K562 (cell line): ENCODE data around the gene BTAF1. TPM values are rescaled to one million over a fixed set of nuclear protein-coding genes. Genes with fewer than 3 reads are reported as not detected.

Experiments used
- ATAC-seq: fragments of 200-7000 bp; cut with Tn5 transposase; 3 replicates; pipeline ENCODE4 v1.9.1; 2020; ENCODE audit warnings: moderate library complexity
- BruUV-seq: library from RNA; stranded (reverse); fragments of 400-500 nt; replicated peaks from 2 replicates; lab custom pipeline; 2021; lab: Mats Ljungman, UMichigan
- CTCF ChIA-PET: fragments of 300-600 bp; formaldehyde crosslinking; extraction: SDS; loops from one replicate; lab custom pipeline; 2021; ENCODE audit warnings: low intra/inter-chr PET ratio; lab: Yijun Ruan, JAX
- POLR2A ChIA-PET: fragments of 300-600, 350-650 bp; sonication (Branson Sonifier 250); formaldehyde crosslinking; extraction: SDS; loops from one replicate; lab custom pipeline; 2021; ENCODE audit warnings: antibody characterized with exemption, inconsistent platforms; lab: Yijun Ruan, JAX
- DNase-seq, 4 experiments: peaks; one replicate each; pipeline versions ENCODE4 v3.0.0 to v3.0.0-alpha.2; 2011 to 2018; ENCODE audit warnings: low spot score in 3 of 4, mixed read lengths in 3 of 4; ENCODE audit errors: extremely low read depth in 1 of 4
- FAIRE-seq: peaks from 2 replicates; lab custom pipeline; 2011; peaks lifted over from hg19 to GRCh38; lab: Jason Lieb, UNC
- H2AFZ ChIP-seq: 2 replicates; pipeline ENCODE4 v1.6.0; 2011; ENCODE audit warnings: low read depth, low read length, control low read depth, inconsistent platforms
- H3K27ac ChIP-seq: fragments of 200-600 bp; 3 replicates; pipeline ENCODE4 v1.8.0; 2011; ENCODE audit warnings: low read depth, mild to moderate bottlenecking, control low read depth, inconsistent platforms, low read length, moderate library complexity, mixed read lengths; ENCODE audit errors: extremely low read depth
- H3K27me3 ChIP-seq, 2 experiments: fragments of 300-600 bp in 1 of 2; 2 replicates in 1 of 2; 3 replicates in 1 of 2; pipeline versions ENCODE4 v1.6.0 to v1.8.0; 2011; ENCODE audit warnings: inconsistent platforms in 2 of 2, low read length in 2 of 2, mild to moderate bottlenecking in 1 of 2, mixed read lengths in 1 of 2, moderate library complexity in 1 of 2; ENCODE audit not compliant: control insufficient read depth in 2 of 2, insufficient read depth in 2 of 2
- H3K36me3 ChIP-seq: fragments of 300-600 bp; 3 replicates; pipeline ENCODE4 v1.8.0; 2011; ENCODE audit warnings: mild to moderate bottlenecking, low read length, inconsistent platforms; ENCODE audit not compliant: control insufficient read depth, insufficient read depth
- H3K4me1 ChIP-seq, 2 experiments: fragments of 200-600 bp in 1 of 2; replicated peaks in 1 of 2; 2 replicates in 1 of 2; 3 replicates in 1 of 2; pipeline versions ENCODE4 v1.5.1 to v1.8.0; 2011; ENCODE audit warnings: inconsistent platforms in 2 of 2, low read length in 2 of 2, mild to moderate bottlenecking in 1 of 2, mixed read lengths in 1 of 2, moderate library complexity in 1 of 2; ENCODE audit not compliant: control insufficient read depth in 2 of 2, insufficient read depth in 2 of 2
- H3K4me2 ChIP-seq: 2 replicates; pipeline ENCODE4 v1.6.1; 2011; ENCODE audit warnings: low read length, control low read depth, inconsistent platforms, mixed read lengths; ENCODE audit not compliant: insufficient read depth
- H3K4me3 ChIP-seq: fragments of 200-600 bp; sonication (generic), shearing (Covaris generic); 2 replicates; pipeline ENCODE4 v1.5.1; 2016; ENCODE audit warnings: control low read depth, inconsistent platforms
- H3K79me2 ChIP-seq: fragments of 200-600 bp; 3 replicates; pipeline ENCODE4 v1.8.0; 2011; ENCODE audit warnings: low read length, inconsistent platforms; ENCODE audit not compliant: control insufficient read depth, insufficient read depth
- H3K9ac ChIP-seq, 2 experiments: 2 replicates each; pipeline versions ENCODE4 v1.6.0 to v1.6.1; 2011; ENCODE audit warnings: low read depth in 2 of 2, low read length in 2 of 2, control low read depth in 1 of 2, inconsistent platforms in 1 of 2, mild to moderate bottlenecking in 1 of 2, mixed read lengths in 1 of 2; ENCODE audit not compliant: insufficient read depth in 1 of 2
- H3K9me1 ChIP-seq: one replicate; pipeline ENCODE4 v1.6.0; 2011; ENCODE audit warnings: inconsistent platforms, mild to moderate bottlenecking, low read length, moderate library complexity; ENCODE audit not compliant: control insufficient read depth, insufficient read depth
- H3K9me3 ChIP-seq: replicated peaks from 2 replicates; pipeline ENCODE4 v1.5.1; 2011; ENCODE audit warnings: low read depth, low read length, inconsistent platforms; ENCODE audit not compliant: control insufficient read depth, insufficient read depth
- H4K20me1 ChIP-seq: replicated peaks from 2 replicates; pipeline ENCODE4 v1.6.1; 2011; ENCODE audit warnings: low read length, inconsistent platforms, mixed read lengths; ENCODE audit not compliant: control insufficient read depth, insufficient read depth
- BACH1 ChIP-seq: fragments of 200-800 bp; sonication (Bioruptor generic); IDR thresholded peaks from 2 replicates; pipeline ENCODE4 v1.6.1; 2016; ENCODE audit warnings: missing genetic modification characterization, missing compliant biosample characterization
- CREB1 ChIP-seq, 2 experiments: sonication (generic) in 1 of 2; formaldehyde crosslinking in 1 of 2; IDR thresholded peaks; 2 replicates each; pipeline versions ENCODE4 v1.6.1 to v1.8.0; 2012 to 2022; ENCODE audit warnings: inconsistent platforms in 1 of 2, mild to moderate bottlenecking in 1 of 2, missing genetic modification reagents in 1 of 2, moderate library complexity in 1 of 2
- CREB3L1 ChIP-seq: fragments of 450-650 bp; IDR thresholded peaks from 2 replicates; pipeline ENCODE4 v1.6.1; 2014; ENCODE audit warnings: low read depth, mild to moderate bottlenecking, moderate library complexity, borderline replicate concordance
- E2F5 ChIP-seq: sonication (generic); formaldehyde crosslinking; IDR thresholded peaks from 2 replicates; pipeline ENCODE4 v1.8.0; 2022; ENCODE audit warnings: mild to moderate bottlenecking, missing genetic modification reagents
- E2F6 ChIP-seq, 2 experiments: IDR thresholded peaks; 2 replicates each; pipeline ENCODE4 v1.6.1; 2011; ENCODE audit warnings: borderline replicate concordance in 1 of 2, control low read depth in 1 of 2, low read depth in 1 of 2, low read length in 1 of 2, mild to moderate bottlenecking in 1 of 2, mixed read lengths in 1 of 2, moderate library complexity in 1 of 2; ENCODE audit not compliant: insufficient read depth in 1 of 2, insufficient read length in 1 of 2, poor library complexity in 1 of 2, severe bottlenecking in 1 of 2; ENCODE audit errors: extremely low read depth in 1 of 2
- FOXP1 ChIP-seq: sonication (generic); formaldehyde crosslinking; IDR thresholded peaks from 2 replicates; pipeline ENCODE4 v1.8.0; 2022; ENCODE audit warnings: mild to moderate bottlenecking, missing genetic modification reagents
- NCOA6 ChIP-seq: fragments of 450-650 bp; IDR thresholded peaks from 2 replicates; pipeline ENCODE4 v1.6.1; 2017; ENCODE audit warnings: mild to moderate bottlenecking
- PHF8 ChIP-seq: fragments of 200-600 bp; sonication (generic); IDR thresholded peaks from 2 replicates; pipeline ENCODE4 v1.6.1; 2012; ENCODE audit warnings: mixed run types, mild to moderate bottlenecking, inconsistent platforms, low read length, moderate library complexity, borderline replicate concordance
- PYGO2 ChIP-seq: fragments of 450-650 bp; IDR thresholded peaks from 2 replicates; pipeline ENCODE4 v1.6.1; 2016; ENCODE audit warnings: mild to moderate bottlenecking, missing genetic modification characterization, moderate library complexity, missing compliant biosample characterization
- RAD21 ChIP-seq, 2 experiments: fragments of 250-450 bp in 1 of 2; fragments of 450-650 bp in 1 of 2; sonication (Bioruptor Pico) in 1 of 2; formaldehyde crosslinking in 1 of 2; IDR thresholded peaks in 1 of 2; conservative IDR thresholded peaks in 1 of 2; 2 replicates each; pipeline versions ENCODE4 v1.4.0 to v1.8.0; 2020 to 2022; ENCODE audit warnings: mild to moderate bottlenecking in 2 of 2, moderate library complexity in 1 of 2
- SRSF7 ChIP-seq: fragments of 200-400 bp; formaldehyde crosslinking; optimal IDR thresholded peaks from 2 replicates; pipeline ENCODE3; 2017; ENCODE audit warnings: mild to moderate bottlenecking, low read depth, low read length
- ZBTB8A ChIP-seq: fragments of 450-650 bp; IDR thresholded peaks from 2 replicates; pipeline ENCODE4 v1.6.1; 2018; ENCODE audit warnings: mild to moderate bottlenecking, moderate library complexity; ENCODE audit not compliant: partially characterized antibody
- ZNF561 ChIP-seq: fragments of 450-650 bp; formaldehyde crosslinking; conservative IDR thresholded peaks from 2 replicates; pipeline ENCODE4 v1.4.0; 2020; ENCODE audit warnings: mild to moderate bottlenecking, moderate library complexity
- whole genome bisulfite sequencing: fragments of 100-300 bp; shearing (Covaris generic); methylation state at CpG from one replicate; pipeline ENCODE4 v1.1.6; 2016; ENCODE audit warnings: low coverage, mixed read lengths; ENCODE audit not compliant: insufficient coverage; ENCODE audit errors: missing lambda C conversion rate; 5-methylcytosine and 5-hydroxymethylcytosine counted together
- in situ Hi-C: fragments of 300-500 bp; cut with MboI; formaldehyde crosslinking; loops from 4 replicates; pipeline ENCODE4 v1.15.0; 2018; ENCODE audit warnings: inconsistent platforms, mixed read lengths
- intact Hi-C: fragments of 100-400 bp; cut with micrococcal nuclease; formaldehyde crosslinking; loops from 2 replicates; pipeline ENCODE4 v1.14.2; 2022
- polyA plus RNA-seq, 8 experiments: library from polyadenylated mRNA; depleted of rRNA in 4 of 8; stranded (reverse) in 5 of 8; unstranded in 3 of 8; fragments of >200 nt; fragmentation: Nextera tagmentation in 2 of 8; fragmentation: Illumina TruSeq in 1 of 8; extraction: Ambion mirVana in 2 of 8; extraction: Trizol in 1 of 8; gene quantifications; 2 replicates each; pipeline versions ENCODE4 v1.2.1 to v1.2.3, GENCODE V29; 2011 to 2014; ENCODE audit warnings: inconsistent platforms in 1 of 8, missing spikeins in 1 of 8
- total RNA-seq, 7 experiments: library from RNA; depleted of rRNA in 6 of 7; stranded (reverse); fragments of >200 nt in 6 of 7; fragmentation: Illumina TruSeq in 2 of 7; extraction: Trizol in 2 of 7; gene quantifications; 2 replicates each; pipeline versions ENCODE4 v1.2.1 to v1.2.3, GENCODE V29; 2011 to 2021; ENCODE audit warnings: low replicate concordance in 1 of 7

BTAF1 gene
- total and polyA plus RNA-seq, 9 of the 15 experiments (the other 6 are each of a cell fraction or from before 2014, with no cell fraction given), result 6.6 to 70.7 (median 30.5) TPM

- 22% methylated on average over 1 of the region's 1 CpG for WGBS
- ChIA-PET CTCF (no interaction called here), POLR2A (interaction anchor here (0.6 kb wide), 1 partner anchor 59 kb away, joined by 3 read pairs; no protein-coding TSS in a partner anchor)
- intact Hi-C loops, result no loop called here
- Histone ChIP-seq H3K9me1 (no peaks in the 10 kb centered on the region), H4K20me1 (no peaks in the 10 kb centered on the region), H3K27me3 (no peaks in the 10 kb centered on the region), H3K79me2 (no peaks in the 10 kb centered on the region), H3K4me3 (no peak overlapping the region), H3K4me2 (no peak overlapping the region), H3K4me1 (no peaks in the 10 kb centered on the region), H2AFZ (no peak overlapping the region), H3K9ac (no peak overlapping the region), H3K9me3 (no peaks in the 10 kb centered on the region), H3K27ac (no peak overlapping the region), H3K36me3 (no peaks in the 10 kb centered on the region)
- BruUV-seq, result no TSS peak
- no peak for ATAC-seq
- TF ChIP-seq PHF8, result no peak
- TF ChIP-seq ZNF561, result no peak
- TF ChIP-seq SRSF7, result no peak
- no peak for TF ChIP-seq CREB3L1
- TF ChIP-seq E2F5, result no peak
- TF ChIP-seq ZBTB8A, result no peak
- TF ChIP-seq E2F6 (IDR thresholded peaks at IDR 0.05; ENCODE audit: borderline replicate concordance in 1 of 2, extremely low read depth in 1 of 2, insufficient read depth in 1 of 2, insufficient read length in 1 of 2, low read depth in 1 of 2, low read length in 1 of 2, poor library complexity in 1 of 2, severe bottlenecking in 1 of 2), result no peak
- TF ChIP-seq NCOA6, result no peak
- TF ChIP-seq FOXP1 (CRISPR knock-in tag), result no peak
- TF ChIP-seq PYGO2 (tag), result no peak
- no peak for TF ChIP-seq CREB1 (IDR thresholded peaks at IDR 0.05)
- TF ChIP-seq CREB1 (CRISPR knock-in tag; IDR thresholded peaks at IDR 0.05), result no peak
- TF ChIP-seq BACH1 (tag), result no peak
- TF ChIP-seq RAD21 (CRISPR knock-in tag; conservative IDR thresholded peaks at IDR 0.05 in 1 of 2, IDR thresholded peaks at IDR 0.05 in 1 of 2), result no peak
- no peak for FAIRE-seq
- in situ Hi-C loops, result no loop called here
- DNase-seq, result no peak
These were observed 145.3 kb downstream of the BTAF1 start for GRCh38 chr10:92068900-92069299.
